Body of pancreas (tissue), 4 donors: Measurements from ENCODE around the gene SP6. TPM values are rescaled to one million over a fixed set of nuclear protein-coding genes. Genes with fewer than 3 reads are reported as not detected.

Experiments
- ATAC-seq: fragments of 150-250 bp; one replicate; pipeline ENCODE4 v1.9.1; 2016
- DNase-seq, 4 donors: peaks; one replicate each; pipeline ENCODE4 v3.0.0-alpha.2; 2019
- H3K27ac ChIP-seq, 4 donors: fragments of 200-600 bp; sonication (generic); 1 replicate in 3 of 4; 2 replicates in 1 of 4; pipeline versions ENCODE4 v1.5.1 to v1.6.1; 2016 to 2019; ENCODE audit warnings: mild to moderate bottlenecking in 1 of 4, mixed read lengths in 1 of 4, moderate library complexity in 1 of 4
- H3K27me3 ChIP-seq, 2 donors: fragments of 200-600 bp; sonication (generic); one replicate each; pipeline ENCODE4 v1.6.0; 2016; ENCODE audit warnings: mild to moderate bottlenecking in 1 of 2
- H3K36me3 ChIP-seq, 2 donors: fragments of 200-600 bp; sonication (generic); replicated peaks in 1 of 2; 2 replicates each; pipeline ENCODE4 v1.5.1; 2016; ENCODE audit warnings: low read depth in 2 of 2; ENCODE audit not compliant: insufficient read depth in 1 of 2
- H3K4me1 ChIP-seq: fragments of 200-600 bp; sonication (generic); one replicate; pipeline ENCODE4 v1.6.0; 2016
- H3K4me3 ChIP-seq, 2 donors: fragments of 200-600 bp; sonication (generic); 1 replicate in 1 of 2; 2 replicates in 1 of 2; pipeline ENCODE4 v1.5.1; 2016 to 2019
- H3K9me3 ChIP-seq, 3 donors: fragments of 200-600 bp; sonication (generic); 1 replicate in 2 of 3; 2 replicates in 1 of 3; pipeline ENCODE4 v1.5.1; 2016
- CTCF ChIP-seq, 7 experiments: fragments of 450-650 bp in 4 of 7; fragments of 200-600 bp in 3 of 7; sonication (generic) in 3 of 7; IDR thresholded peaks; one replicate each; pipeline ENCODE4 v1.5.1; 2016 to 2019; ENCODE audit warnings: antibody characterized with exemption in 7 of 7
- POLR2A ChIP-seq, 3 donors: fragments of 450-650 bp; IDR thresholded peaks; one replicate each; pipeline ENCODE4 v1.6.1; 2016; ENCODE audit warnings: antibody characterized with exemption in 3 of 3, mild to moderate bottlenecking in 2 of 3
- WGBS, 2 donors: methylation state at CpG; one replicate each; pipeline ENCODE4 v1.1.5; 2017; 5-methylcytosine and 5-hydroxymethylcytosine counted together
- intact Hi-C: fragments of 100-400 bp; cut with DNase I; formaldehyde crosslinking; loops from one replicate; pipeline ENCODE4 v1.15.1; 2023
- total RNA-seq, 2 donors: library from RNA; depleted of rRNA; stranded (reverse); fragments of >200 nt; gene quantifications; one replicate each; pipeline ENCODE4 v1.1.0, GENCODE V29; 2016

The SP6 gene
- total RNA-seq, 2 donors from 2014 or later, result 0.26 to 0.99 TPM

- H3K27ac ChIP-seq, result no peak overlapping the region
- no peaks in the 10 kb centered on the region for H3K9me3 ChIP-seq
- intact Hi-C loops, result loop anchor here (10.0 kb wide), 1 partner anchor 177 kb away; no protein-coding TSS in a partner anchor
- ATAC-seq (no peak), DNase-seq (no peak)
- 58 to 83% methylated on average over 4 to 13 of the region's 13 CpGs for WGBS, 2 donors
- no peak overlapping the region for H3K4me3 ChIP-seq
- peaks cover 0 to 2% of the 10 kb centered on the region in 2 donors for H3K36me3 ChIP-seq
- TF ChIP-seq POLR2A (IDR thresholded peaks at IDR 0.05) (no peak), CTCF (IDR thresholded peaks at IDR 0.05) (no peak)
- H3K27me3 ChIP-seq, result no peaks in the 10 kb centered on the region
- peaks cover 24% of the 10 kb centered on the region for H3K4me1 ChIP-seq
These were observed 13.4 kb downstream of the SP6 start for GRCh38 chr17:47837401-47838039.

- Histone ChIP-seq H3K27ac (no peak overlapping the region), H3K36me3 (peaks cover 0 to 2% of the 10 kb centered on the region in 2 donors), H3K4me1 (peaks cover 24% of the 10 kb centered on the region), H3K4me3 (no peak overlapping the region), H3K9me3 (no peaks in the 10 kb centered on the region), H3K27me3 (no peaks in the 10 kb centered on the region)
- no peak for TF ChIP-seq CTCF (IDR thresholded peaks at IDR 0.05)
- no peak for TF ChIP-seq POLR2A (IDR thresholded peaks at IDR 0.05)
- WGBS, 2 donors, result 75 to 100% methylated on average over 1 to 6 of the region's 6 CpGs
- ATAC-seq, result no peak
- DNase-seq, result no peak
- intact Hi-C loops, result loop anchor here (10.0 kb wide), 1 partner anchor 178 kb away; no protein-coding TSS in a partner anchor
These were observed 14.4 kb downstream of the SP6 start for GRCh38 chr17:47836601-47837000.

- 59 to 66% methylated on average over 5 of the region's 5 CpGs for WGBS, 2 donors
- Histone ChIP-seq H3K4me3 (no peak overlapping the region), H3K36me3 (peaks cover 0 to 2% of the 10 kb centered on the region in 2 donors), H3K27ac (no peak overlapping the region), H3K9me3 (no peaks in the 10 kb centered on the region), H3K4me1 (peaks cover 23% of the 10 kb centered on the region), H3K27me3 (no peaks in the 10 kb centered on the region)
- intact Hi-C loops, result loop anchor here (10.0 kb wide), 1 partner anchor 180 kb away; no protein-coding TSS in a partner anchor
- no peak for TF ChIP-seq POLR2A (IDR thresholded peaks at IDR 0.05)
- no peak for TF ChIP-seq CTCF (IDR thresholded peaks at IDR 0.05)
- no peak for ATAC-seq
- no peak for DNase-seq
These were observed 16.2 kb downstream of the SP6 start for GRCh38 chr17:47834756-47835155.

- Histone ChIP-seq H3K27ac (peak overlapping the region in 1 of 4 donors; percentile 78), H3K36me3 (peaks cover 2 to 8% of the 10 kb centered on the region in 2 donors), H3K27me3 (no peaks in the 10 kb centered on the region), H3K9me3 (no peaks in the 10 kb centered on the region), H3K4me1 (peaks cover 20% of the 10 kb centered on the region), H3K4me3 (peak overlapping the region in 1 of 2 donors; percentile 17)
- 7 to 8% methylated on average over 6 to 7 of the region's 7 CpGs for WGBS, 2 donors
- no peak for ATAC-seq
- TF ChIP-seq CTCF (IDR thresholded peaks at IDR 0.05) (no peak), POLR2A (IDR thresholded peaks at IDR 0.05) (no peak)
- intact Hi-C loops, result loop anchor here (10.0 kb wide), 1 partner anchor 183 kb away; no protein-coding TSS in a partner anchor
- no peak for DNase-seq
These were observed 19.0 kb downstream of the SP6 start for GRCh38 chr17:47831934-47832327.
